ENCODE results near the gene TTLL5. TPM values are rescaled to one million over a fixed set of nuclear protein-coding genes. Genes with fewer than 3 reads are reported as not detected.

Gene TTLL5
- total RNA-seq, 8 experiments from 2014 or later = 10.7 to 35.7 (median 17.2) TPM

GRCh38 chr14:75983019-75983358, 321.9 kb downstream of the TTLL5 start:
- 29 to 81% (median 40%) methylated on average over 1 to 6 of the region's 7 CpGs; no CpG with 5 or more reads in 3 of the 10 experiments for WGBS, 10 experiments
- Histone ChIP-seq H3K27ac (no peak overlapping the region), H3K4me3 (peak overlapping the region in 3 of 5 donors; percentile 61 to 78 (median 63)), H3K4me1 (replicated peaks in 1 of 2) (peaks cover 7 to 11% of the 10 kb centered on the region in 2 donors)
- ATAC-seq (replicated peaks in 6 of 8) = no peak
- in situ Hi-C loops (cut with MboI; ENCODE audit: low pct_unique_long_range_greater_than_20kb in 2 of 9, low sequenced_read_pairs in 9 of 9, unreplicated experiment in 9 of 9) = loop anchor here in 6 of 9 experiments (10.0 to 25.0 kb wide), 3 partner anchors 78 to 271 kb away; no protein-coding TSS in a partner anchor

- Histone ChIP-seq H3K4me1 (replicated peaks in 1 of 2) (peaks cover 7 to 11% of the 10 kb centered on the region in 2 donors), H3K4me3 (no peak overlapping the region), H3K27ac (no peak overlapping the region)
- no peak for ATAC-seq (replicated peaks in 6 of 8)
- in situ Hi-C loops (cut with MboI; ENCODE audit: low pct_unique_long_range_greater_than_20kb in 2 of 9, low sequenced_read_pairs in 9 of 9, unreplicated experiment in 9 of 9) = loop anchor here in 6 of 9 experiments (10.0 to 25.0 kb wide), 3 partner anchors 80 to 272 kb away; no protein-coding TSS in a partner anchor
- WGBS, 10 experiments = 60 to 100% (median 83%) methylated on average over 1 to 2 of the region's 2 CpGs; no CpG with 5 or more reads in 7 of the 10 experiments
Observed at GRCh38 chr14:75984674-75985073, 323.6 kb downstream of the TTLL5 start.

- Histone ChIP-seq H3K27ac (peak within 1 kb of the TSS; percentile 43 to 61), H3K4me3 (peak within 1 kb of the TSS; percentile 73 to 100 (median 93)), H3K4me1 (replicated peaks in 1 of 2) (peaks cover 7 to 11% of the 10 kb centered on the region in 2 donors)
- in situ Hi-C loops (cut with MboI; ENCODE audit: low pct_unique_long_range_greater_than_20kb in 2 of 9, low sequenced_read_pairs in 9 of 9, unreplicated experiment in 9 of 9) = loop anchor here in 6 of 9 experiments (10.0 to 25.0 kb wide), 3 partner anchors 81 to 274 kb away; no protein-coding TSS in a partner anchor
- peak; percentile 38 to 75 (median 65) for ATAC-seq (replicated peaks in 6 of 8)
- WGBS, 10 experiments = 0 to 4% (median 0%) methylated on average over 2 to 17 of the region's 52 CpGs; no CpG with 5 or more reads in 3 of the 10 experiments
Observed at GRCh38 chr14:75985618-75986438, 324.8 kb downstream of the TTLL5 start, which contains the start of gene IFT43. Gene IFT43, plus strand, starts transcription at chr14:75985763. Its CDS starts 24 bp downstream, at chr14:75985787.

- WGBS, 10 experiments = 0 to 100% (median 20%) methylated on average over 1 to 6 of the region's 6 CpGs
- Histone ChIP-seq H3K4me1 (replicated peaks in 1 of 2) (peaks cover 4 to 6% of the 10 kb centered on the region in 2 donors), H3K27ac (no peak overlapping the region), H3K4me3 (peak overlapping the region; percentile 73 to 100 (median 93))
- no peak for ATAC-seq (replicated peaks in 6 of 8)
- in situ Hi-C loops (cut with MboI; ENCODE audit: low pct_unique_long_range_greater_than_20kb in 2 of 9, low sequenced_read_pairs in 9 of 9, unreplicated experiment in 9 of 9) = loop anchor here in 6 of 9 experiments (10.0 to 25.0 kb wide), 3 partner anchors 82 to 274 kb away; no protein-coding TSS in a partner anchor
Observed at GRCh38 chr14:75986439-75986765, 325.4 kb downstream of the TTLL5 start.

GRCh38 chr14:75987201-75987970, 326.3 kb downstream of the TTLL5 start:
- no peak overlapping the region for H3K4me3 ChIP-seq
- WGBS, 10 experiments = 25 to 100% (median 80%) methylated on average over 1 to 3 of the region's 3 CpGs; no CpG with 5 or more reads in 1 of the 10 experiments
- H3K4me1 ChIP-seq (replicated peaks in 1 of 2) = peaks cover 4% of the 10 kb centered on the region in 2 donors
- no peak overlapping the region for H3K27ac ChIP-seq
- no peak for ATAC-seq (replicated peaks in 6 of 8)
- in situ Hi-C loops (cut with MboI; ENCODE audit: low pct_unique_long_range_greater_than_20kb in 2 of 9, low sequenced_read_pairs in 9 of 9, unreplicated experiment in 9 of 9) = loop anchor here in 6 of 9 experiments (10.0 to 25.0 kb wide), 3 partner anchors 83 to 275 kb away; no protein-coding TSS in a partner anchor

GRCh38 chr14:75989134-75989533, 328.1 kb downstream of the TTLL5 start:
- ATAC-seq (replicated peaks in 6 of 8) = no peak
- in situ Hi-C loops (cut with MboI; ENCODE audit: low pct_unique_long_range_greater_than_20kb in 2 of 9, low sequenced_read_pairs in 9 of 9, unreplicated experiment in 9 of 9) = loop anchor here in 6 of 9 experiments (10.0 to 25.0 kb wide), 3 partner anchors 84 to 277 kb away; no protein-coding TSS in a partner anchor
- Histone ChIP-seq H3K27ac (no peak overlapping the region), H3K4me1 (replicated peaks in 1 of 2) (peaks cover 4% of the 10 kb centered on the region in 2 donors), H3K4me3 (no peak overlapping the region)
- WGBS, 10 experiments = 66 to 100% (median 92%) methylated on average over 2 to 6 of the region's 6 CpGs; no CpG with 5 or more reads in 1 of the 10 experiments

- no peak for ATAC-seq (replicated peaks in 6 of 8)
Observed at GRCh38 chr14:75990297-75990696, 329.3 kb downstream of the TTLL5 start.

GRCh38 chr14:75991753-75992152, 330.7 kb downstream of the TTLL5 start:
- in situ Hi-C loops (cut with MboI; ENCODE audit: low pct_unique_long_range_greater_than_20kb in 2 of 9, low sequenced_read_pairs in 9 of 9, unreplicated experiment in 9 of 9) = loop anchor here in 3 of 9 experiments (25.0 kb wide), 1 partner anchor 279 kb away; no protein-coding TSS in a partner anchor
- WGBS, 10 experiments = 36 to 100% (median 85%) methylated on average over 1 to 4 of the region's 4 CpGs; no CpG with 5 or more reads in 1 of the 10 experiments
- ATAC-seq (replicated peaks in 6 of 8) = no peak

More at GRCh38 chr14:75990297-75990696, 329.3 kb downstream of the TTLL5 start:
- Histone ChIP-seq H3K4me3 (no peak overlapping the region), H3K4me1 (replicated peaks in 1 of 2) (peaks cover 4% of the 10 kb centered on the region in 2 donors), H3K27ac (no peak overlapping the region)
- in situ Hi-C loops (cut with MboI; ENCODE audit: low pct_unique_long_range_greater_than_20kb in 2 of 9, low sequenced_read_pairs in 9 of 9, unreplicated experiment in 9 of 9) = loop anchor here in 3 of 9 experiments (25.0 kb wide), 1 partner anchor 278 kb away; no protein-coding TSS in a partner anchor
- WGBS, 10 experiments = 75 to 100% (median 100%) methylated on average over 1 to 3 of the region's 4 CpGs; no CpG with 5 or more reads in 2 of the 10 experiments

GRCh38 chr14:75993567-75994041, 332.6 kb downstream of the TTLL5 start:
- Histone ChIP-seq H3K4me1 (replicated peaks in 1 of 2) (no peaks in the 10 kb centered on the region), H3K4me3 (no peak overlapping the region), H3K27ac (no peak overlapping the region)
- WGBS, 10 experiments = 88 to 100% (median 100%) methylated on average over 1 of the region's 1 CpG; no CpG with 5 or more reads in 3 of the 10 experiments
- in situ Hi-C loops (cut with MboI; ENCODE audit: low pct_unique_long_range_greater_than_20kb in 2 of 9, low sequenced_read_pairs in 9 of 9, unreplicated experiment in 9 of 9) = loop anchor here in 3 of 9 experiments (25.0 kb wide), 1 partner anchor 281 kb away; no protein-coding TSS in a partner anchor
- no peak for ATAC-seq (replicated peaks in 6 of 8)

More at GRCh38 chr14:75991753-75992152, 330.7 kb downstream of the TTLL5 start:
- Histone ChIP-seq H3K27ac (no peak overlapping the region), H3K4me1 (replicated peaks in 1 of 2) (peaks cover 0 to under 1% of the 10 kb centered on the region in 2 donors), H3K4me3 (no peak overlapping the region)

GRCh38 chr14:75995372-75996041, 334.5 kb downstream of the TTLL5 start:
- Histone ChIP-seq H3K4me1 (replicated peaks in 1 of 2) (no peaks in the 10 kb centered on the region), H3K4me3 (no peak overlapping the region), H3K27ac (no peak overlapping the region)
- peak in 2 of 8 experiments; percentile 87 to 94 for ATAC-seq (replicated peaks in 6 of 8)
- in situ Hi-C loops (cut with MboI; ENCODE audit: low pct_unique_long_range_greater_than_20kb in 2 of 9, low sequenced_read_pairs in 9 of 9, unreplicated experiment in 9 of 9) = loop anchor here in 3 of 9 experiments (25.0 kb wide), 1 partner anchor 283 kb away; no protein-coding TSS in a partner anchor
- 41 to 100% (median 92%) methylated on average over 1 to 9 of the region's 17 CpGs; no CpG with 5 or more reads in 1 of the 10 experiments for WGBS, 10 experiments

GRCh38 chr14:75996488-75996887, 335.4 kb downstream of the TTLL5 start:
- in situ Hi-C loops (cut with MboI; ENCODE audit: low pct_unique_long_range_greater_than_20kb in 2 of 9, low sequenced_read_pairs in 9 of 9, unreplicated experiment in 9 of 9) = loop anchor here in 3 of 9 experiments (25.0 kb wide), 1 partner anchor 284 kb away; no protein-coding TSS in a partner anchor

More at GRCh38 chr14:75996488-75996887, 335.4 kb downstream of the TTLL5 start:
- WGBS, 10 experiments = 50 to 100% (median 65%) methylated on average over 1 of the region's 1 CpG; no CpG with 5 or more reads in 2 of the 10 experiments
- Histone ChIP-seq H3K27ac (no peak overlapping the region), H3K4me3 (no peak overlapping the region), H3K4me1 (replicated peaks in 1 of 2) (no peaks in the 10 kb centered on the region)
- ATAC-seq (replicated peaks in 6 of 8) = no peak

Data from motor neuron (in vitro differentiated cells).